Osteoblast (primary cell): ENCODE measurements around the gene RCAN1. TPM values are rescaled to one million over a fixed set of nuclear protein-coding genes. Genes with fewer than 3 reads are reported as not detected.

Source experiments
- DNase-seq: peaks from one replicate; pipeline ENCODE4 v3.0.0; 2011; ENCODE audit warnings: low spot score, mixed read lengths; ENCODE audit not compliant: insufficient read length; ENCODE audit errors: missing footprints
- H2AFZ ChIP-seq: 2 replicates; pipeline ENCODE4 v1.6.0; 2011; ENCODE audit warnings: mild to moderate bottlenecking, low read length
- H3K27ac ChIP-seq: 2 replicates; pipeline ENCODE4 v1.5.1; 2011; ENCODE audit warnings: mild to moderate bottlenecking, low read depth, low read length, moderate library complexity
- H3K27me3 ChIP-seq: 2 replicates; pipeline ENCODE4 v1.6.0; 2012; ENCODE audit warnings: mild to moderate bottlenecking, control low read depth, inconsistent platforms, low read length, moderate library complexity; ENCODE audit not compliant: insufficient read depth
- H3K36me3 ChIP-seq: 2 replicates; pipeline ENCODE4 v1.5.1; 2011; ENCODE audit warnings: mild to moderate bottlenecking, low read length, control low read depth, moderate library complexity; ENCODE audit not compliant: insufficient read depth
- H3K4me1 ChIP-seq: 2 replicates; pipeline ENCODE4 v1.5.1; 2011; ENCODE audit warnings: mild to moderate bottlenecking, low read length, control low read depth, moderate library complexity; ENCODE audit not compliant: insufficient read depth
- H3K4me2 ChIP-seq: 2 replicates; pipeline ENCODE4 v1.6.0; 2011; ENCODE audit warnings: mild to moderate bottlenecking, low read length; ENCODE audit not compliant: insufficient read depth
- H3K4me3 ChIP-seq: fragments of 200-600 bp; sonication (generic); 3 replicates; pipeline ENCODE4 v1.5.1; 2012; ENCODE audit warnings: mild to moderate bottlenecking, low read length, inconsistent platforms; ENCODE audit not compliant: insufficient read depth
- H3K79me2 ChIP-seq: 2 replicates; pipeline ENCODE4 v1.6.0; 2012; ENCODE audit warnings: mild to moderate bottlenecking, low read length, control low read depth, inconsistent platforms; ENCODE audit not compliant: insufficient read depth
- H3K9me3 ChIP-seq: 2 replicates; pipeline ENCODE4 v1.5.1; 2011; ENCODE audit warnings: low read depth, low read length, control low read depth
- H4K20me1 ChIP-seq: 2 replicates; pipeline ENCODE4 v1.6.0; 2012; ENCODE audit warnings: mild to moderate bottlenecking, low read length, control low read depth; ENCODE audit not compliant: insufficient read depth
- total RNA-seq: library from RNA; depleted of rRNA; stranded (reverse); fragments of >200 nt; gene quantifications from 2 replicates; pipeline ENCODE4 v1.2.3, GENCODE V29; 2012
- TF ChIP-seq, protein P1 (sequence below): IDR thresholded peaks from 2 replicates; pipeline ENCODE4 v1.5.1; 2011; ENCODE audit warnings: mild to moderate bottlenecking, low read depth, low read length, moderate library complexity; ENCODE audit errors: extremely low read depth

Gene RCAN1
- 99.6 and 103 TPM in 2 replicates for total RNA-seq

DNA sequence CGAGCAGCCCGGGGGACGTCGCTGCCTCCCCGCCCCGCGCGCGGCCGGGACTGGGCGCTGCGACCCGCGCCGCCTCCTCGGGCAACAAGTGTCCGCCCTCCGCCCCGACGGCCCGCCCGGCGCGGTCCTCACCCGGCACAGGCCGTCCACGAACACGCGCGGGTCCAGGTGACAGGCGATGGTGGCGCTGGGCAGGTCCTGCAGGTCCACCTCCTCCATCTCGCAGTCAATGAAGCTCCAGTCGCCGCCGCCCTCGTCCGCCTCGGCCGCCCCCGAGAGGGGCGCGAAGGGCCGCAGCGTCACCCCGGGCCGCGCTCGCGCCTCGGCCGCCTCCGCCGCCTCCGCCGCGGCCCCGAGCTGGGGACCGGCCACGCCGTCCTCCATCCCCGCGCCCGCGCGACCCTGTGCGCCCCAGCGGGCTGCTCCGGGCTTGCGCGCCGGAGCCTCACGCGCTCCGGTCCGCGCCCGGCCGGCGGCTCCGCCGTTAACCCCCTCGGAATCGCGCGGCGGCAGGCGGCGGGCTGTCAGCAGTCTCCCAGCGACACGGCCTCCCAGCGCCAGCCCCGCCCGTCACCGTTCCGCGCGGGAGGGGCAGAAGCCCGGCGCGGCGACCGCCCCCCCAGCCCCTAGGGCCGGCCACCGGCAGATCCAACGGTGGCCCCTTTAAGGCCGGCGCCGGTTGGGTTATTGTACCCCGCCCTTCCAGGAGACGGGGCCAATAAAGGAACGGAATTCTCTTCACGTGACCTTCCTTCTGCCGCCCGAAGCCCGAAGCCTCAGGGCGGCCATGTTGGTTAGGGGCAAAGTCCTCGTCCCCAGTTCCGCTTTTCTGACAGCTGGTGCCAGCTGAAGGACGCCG lies at the start of gene RCAN1:
Gene RCAN1 (minus strand): TSS at position 486 of the 859 bp plus-strand sequence. CDS start 102 bp downstream, at position 384.
- peaks cover 9% of the 10 kb centered on the region for H3K4me1 ChIP-seq
- H3K27me3 ChIP-seq = peaks cover 9% of the 10 kb centered on the region
- H3K79me2 ChIP-seq = peaks cover 22% of the 10 kb centered on the region
- no peaks in the 10 kb centered on the region for H3K9me3 ChIP-seq
- peak within 1 kb of the TSS; percentile 99 for H2AFZ ChIP-seq
- peaks cover 2% of the 10 kb centered on the region for H4K20me1 ChIP-seq
- peak within 1 kb of the TSS; percentile 87 for H3K4me3 ChIP-seq
- TF ChIP-seq, protein P1, sequence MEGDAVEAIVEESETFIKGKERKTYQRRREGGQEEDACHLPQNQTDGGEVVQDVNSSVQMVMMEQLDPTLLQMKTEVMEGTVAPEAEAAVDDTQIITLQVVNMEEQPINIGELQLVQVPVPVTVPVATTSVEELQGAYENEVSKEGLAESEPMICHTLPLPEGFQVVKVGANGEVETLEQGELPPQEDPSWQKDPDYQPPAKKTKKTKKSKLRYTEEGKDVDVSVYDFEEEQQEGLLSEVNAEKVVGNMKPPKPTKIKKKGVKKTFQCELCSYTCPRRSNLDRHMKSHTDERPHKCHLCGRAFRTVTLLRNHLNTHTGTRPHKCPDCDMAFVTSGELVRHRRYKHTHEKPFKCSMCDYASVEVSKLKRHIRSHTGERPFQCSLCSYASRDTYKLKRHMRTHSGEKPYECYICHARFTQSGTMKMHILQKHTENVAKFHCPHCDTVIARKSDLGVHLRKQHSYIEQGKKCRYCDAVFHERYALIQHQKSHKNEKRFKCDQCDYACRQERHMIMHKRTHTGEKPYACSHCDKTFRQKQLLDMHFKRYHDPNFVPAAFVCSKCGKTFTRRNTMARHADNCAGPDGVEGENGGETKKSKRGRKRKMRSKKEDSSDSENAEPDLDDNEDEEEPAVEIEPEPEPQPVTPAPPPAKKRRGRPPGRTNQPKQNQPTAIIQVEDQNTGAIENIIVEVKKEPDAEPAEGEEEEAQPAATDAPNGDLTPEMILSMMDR = no peak
- no peaks in the 10 kb centered on the region for H3K36me3 ChIP-seq
- peak within 1 kb of the TSS; percentile 52 for H3K27ac ChIP-seq
- peak within 1 kb of the TSS; percentile 94 for H3K4me2 ChIP-seq
- DNase-seq = peak; percentile 97

DNA sequence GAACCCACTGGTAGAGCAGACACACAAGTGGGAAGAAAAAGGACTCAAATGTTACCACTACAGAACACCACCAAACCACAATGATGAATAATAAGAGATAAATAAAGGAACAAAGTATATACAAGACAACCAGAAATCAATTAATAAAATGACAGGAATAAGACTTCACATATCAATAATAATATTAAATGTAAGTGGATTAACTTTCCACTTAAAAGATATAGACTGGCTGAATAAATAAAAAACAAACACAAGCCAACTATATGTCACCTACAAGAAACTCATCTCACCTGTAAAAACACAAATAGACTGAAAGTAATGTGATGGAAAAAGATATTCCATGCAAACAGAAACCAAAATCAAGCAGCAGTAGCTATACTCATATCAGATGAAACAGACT lies 46.9 kb upstream of the RCAN1 start:
- Histone ChIP-seq H2AFZ (no peak overlapping the region), H3K27me3 (peaks cover 74% of the 10 kb centered on the region), H3K79me2 (no peaks in the 10 kb centered on the region), H3K36me3 (no peaks in the 10 kb centered on the region), H3K27ac (no peak overlapping the region), H3K4me3 (no peak overlapping the region), H3K4me2 (no peak overlapping the region), H3K9me3 (peaks cover 8% of the 10 kb centered on the region), H4K20me1 (no peaks in the 10 kb centered on the region), H3K4me1 (no peaks in the 10 kb centered on the region)
- DNase-seq = no peak
- TF ChIP-seq, protein P1 = no peak

DNA sequence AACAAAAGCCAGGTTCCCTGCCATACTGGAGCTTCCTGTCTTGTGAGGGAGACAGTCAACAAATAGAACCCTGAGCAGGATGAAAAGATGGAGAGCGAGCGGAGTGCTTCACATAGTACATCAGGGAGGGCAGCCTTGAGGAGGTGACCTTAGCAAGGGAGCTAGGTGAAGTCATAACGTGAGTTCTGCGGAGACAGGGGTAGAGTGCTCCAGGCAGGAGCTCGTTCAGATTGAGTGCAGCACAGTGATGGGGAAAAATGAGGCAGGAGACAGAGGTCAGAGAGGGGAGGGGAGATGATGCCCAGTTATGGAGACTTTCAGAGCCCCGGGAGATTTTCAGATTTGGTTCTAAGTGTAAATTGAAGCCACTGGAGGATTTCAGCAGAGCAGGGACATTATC lies 38.6 kb upstream of the RCAN1 start:
- H3K4me1 ChIP-seq = no peaks in the 10 kb centered on the region
- H3K9me3 ChIP-seq = peaks cover 5% of the 10 kb centered on the region
- no peaks in the 10 kb centered on the region for H3K36me3 ChIP-seq
- H4K20me1 ChIP-seq = no peaks in the 10 kb centered on the region
- H3K79me2 ChIP-seq = no peaks in the 10 kb centered on the region
- H3K4me3 ChIP-seq = no peak overlapping the region
- no peak overlapping the region for H3K4me2 ChIP-seq
- H3K27ac ChIP-seq = no peak overlapping the region
- peaks cover 73% of the 10 kb centered on the region for H3K27me3 ChIP-seq
- H2AFZ ChIP-seq = no peak overlapping the region
- DNase-seq = no peak
- TF ChIP-seq, protein P1 = no peak

DNA sequence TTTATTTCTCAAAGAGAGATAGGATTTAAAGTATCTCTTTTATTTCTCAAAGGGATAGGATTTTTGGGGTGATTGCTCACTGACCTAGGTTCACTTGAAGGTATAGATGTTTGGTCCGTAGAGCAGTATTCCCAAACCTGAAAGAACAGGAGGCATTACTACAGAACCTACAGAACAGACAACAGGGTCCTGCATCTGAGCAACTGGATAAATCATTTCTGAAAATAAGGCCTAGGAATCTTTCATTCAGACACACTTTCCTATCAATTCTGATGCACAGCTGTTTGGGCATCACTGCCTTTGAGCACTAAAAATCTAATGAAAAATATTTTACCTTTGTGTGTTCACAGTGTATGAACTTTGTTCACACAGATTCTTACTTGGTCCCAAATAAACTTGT lies 36.7 kb upstream of the RCAN1 start:
- DNase-seq = no peak
- H3K4me2 ChIP-seq = no peak overlapping the region
- TF ChIP-seq, protein P1 = no peak
- peaks cover 61% of the 10 kb centered on the region for H3K27me3 ChIP-seq
- H3K27ac ChIP-seq = no peak overlapping the region
- no peaks in the 10 kb centered on the region for H3K4me1 ChIP-seq
- H3K36me3 ChIP-seq = no peaks in the 10 kb centered on the region
- H2AFZ ChIP-seq = no peak overlapping the region
- H3K79me2 ChIP-seq = no peaks in the 10 kb centered on the region
- no peak overlapping the region for H3K4me3 ChIP-seq
- H4K20me1 ChIP-seq = no peaks in the 10 kb centered on the region
- H3K9me3 ChIP-seq = peaks cover 5% of the 10 kb centered on the region
